Right renal pelvis (tissue), 4 donors: ENCODE results near the gene KDM4C. TPM values are rescaled to one million over a fixed set of nuclear protein-coding genes. Genes with fewer than 3 reads are reported as not detected.

Experiments
- polyA plus RNA-seq, 4 donors: library from polyadenylated mRNA; unstranded; fragments of 120-200 nt; gene quantifications; one replicate each; pipeline ENCODE4 v1.2.1, GENCODE V29; 2013; ENCODE audit not compliant: insufficient read length in 4 of 4

The KDM4C gene
- polyA plus RNA-seq, 4 donors: 14.9 to 18.4 (median 15.9) TPM

Other genes starting within 250 kb of the KDM4C start
- gene GLDC, start 112.2 kb upstream of the KDM4C start, polyA plus RNA-seq: 10 to 100 TPM; 18.4 to 25.3 (median 19.6) TPM